SK-N-SH treated with all-trans-retinoic acid at 6 μM for 48 hours (cell line): Measurements from ENCODE around the gene GLYR1.

Source experiments
- ATAC-seq: fragments of 200-7000 bp; cut with Tn5 transposase; 3 replicates; pipeline ENCODE4 v1.9.1; 2020; ENCODE audit warnings: mild to moderate bottlenecking, moderate library complexity
- ARNTL ChIP-seq: fragments of 450-650 bp; formaldehyde crosslinking; IDR thresholded peaks from 2 replicates; pipeline ENCODE4 v1.5.0; 2020; ENCODE audit warnings: low read depth, mild to moderate bottlenecking, moderate library complexity, borderline replicate concordance
- BACH2 ChIP-seq: fragments of 250-450 bp; sonication (Bioruptor Pico); IDR thresholded peaks from 2 replicates; pipeline ENCODE4 v1.9.0; 2021; ENCODE audit warnings: mild to moderate bottlenecking, borderline replicate concordance
- CSDC2 ChIP-seq: fragments of 250-450 bp; sonication (Bioruptor Pico); IDR thresholded peaks from 2 replicates; pipeline ENCODE4 v1.5.0; 2020; ENCODE audit warnings: mild to moderate bottlenecking, moderate library complexity
- ESRRG ChIP-seq: fragments of 250-450 bp; sonication (Bioruptor Pico); IDR thresholded peaks from 2 replicates; pipeline ENCODE4 v1.6.1; 2021; ENCODE audit warnings: mild to moderate bottlenecking
- GLIS3 ChIP-seq: fragments of 250-450 bp; sonication (Bioruptor Pico); IDR thresholded peaks from 2 replicates; pipeline ENCODE4 v1.5.0; 2020; ENCODE audit warnings: mild to moderate bottlenecking, moderate library complexity
- ISL1 ChIP-seq: fragments of 250-450 bp; sonication (Bioruptor Pico); IDR thresholded peaks from 2 replicates; pipeline ENCODE4 v2.1.2; 2022; ENCODE audit warnings: mild to moderate bottlenecking, moderate library complexity
- PPARA ChIP-seq: fragments of 250-450 bp; sonication (Bioruptor Pico); IDR thresholded peaks from 2 replicates; pipeline ENCODE4 v1.5.0; 2020; ENCODE audit warnings: mild to moderate bottlenecking, borderline replicate concordance
- RARB ChIP-seq: fragments of 250-450 bp; sonication (Bioruptor Pico); IDR thresholded peaks from 2 replicates; pipeline ENCODE4 v1.8.0; 2021; ENCODE audit warnings: mild to moderate bottlenecking, moderate library complexity
- TCF4 ChIP-seq: fragments of 250-450 bp; sonication (Bioruptor Pico); IDR thresholded peaks from 2 replicates; pipeline ENCODE4 v1.8.0; 2021; ENCODE audit warnings: mild to moderate bottlenecking, moderate library complexity, borderline replicate concordance
- TOX ChIP-seq: fragments of 250-450 bp; sonication (Bioruptor Pico); IDR thresholded peaks from 2 replicates; pipeline ENCODE4 v1.8.0; 2021; ENCODE audit warnings: mild to moderate bottlenecking, moderate library complexity, borderline replicate concordance
- ZC3H10 ChIP-seq: fragments of 250-450 bp; sonication (Bioruptor Pico); IDR thresholded peaks from 2 replicates; pipeline ENCODE4 v1.5.1; 2021; ENCODE audit warnings: mild to moderate bottlenecking, moderate library complexity
- ZFP3 ChIP-seq: fragments of 250-450 bp; sonication (Bioruptor Pico); IDR thresholded peaks from 2 replicates; pipeline ENCODE4 v1.5.0; 2020; ENCODE audit warnings: mild to moderate bottlenecking, moderate library complexity
- ZFP30 ChIP-seq: fragments of 450-650 bp; formaldehyde crosslinking; IDR thresholded peaks from 2 replicates; pipeline ENCODE4 v1.5.0; 2022; ENCODE audit warnings: mild to moderate bottlenecking, moderate library complexity
- ZNF565 ChIP-seq: fragments of 450-650 bp; formaldehyde crosslinking; conservative IDR thresholded peaks from 2 replicates; pipeline ENCODE4 v1.5.0; 2020; ENCODE audit warnings: low read depth, mild to moderate bottlenecking, moderate library complexity
- ZNF70 ChIP-seq: fragments of 450-650 bp; formaldehyde crosslinking; IDR thresholded peaks from 2 replicates; pipeline ENCODE4 v1.5.0; 2020; ENCODE audit warnings: mild to moderate bottlenecking, moderate library complexity
- TF ChIP-seq, protein P1 (sequence below): fragments of 250-450 bp; sonication (Bioruptor Pico); IDR thresholded peaks from 2 replicates; pipeline ENCODE4 v1.5.1; 2021; ENCODE audit warnings: mild to moderate bottlenecking, moderate library complexity
- TF ChIP-seq, protein P2 (sequence below): fragments of 250-450 bp; sonication (Bioruptor Pico); IDR thresholded peaks from 2 replicates; pipeline ENCODE4 v1.8.0; 2020; ENCODE audit warnings: mild to moderate bottlenecking, moderate library complexity, borderline replicate concordance
- TF ChIP-seq, protein P3 (sequence below): fragments of 250-450 bp; sonication (Bioruptor Pico); IDR thresholded peaks from 2 replicates; pipeline ENCODE4 v1.8.0; 2021; ENCODE audit warnings: low read depth, mild to moderate bottlenecking, moderate library complexity, borderline replicate concordance
- TF ChIP-seq, protein P4 (sequence below): fragments of 250-450 bp; sonication (Bioruptor Pico); IDR thresholded peaks from 2 replicates; pipeline ENCODE4 v1.5.0; 2020; ENCODE audit warnings: mild to moderate bottlenecking, moderate library complexity

The GLYR1 gene

DNA sequence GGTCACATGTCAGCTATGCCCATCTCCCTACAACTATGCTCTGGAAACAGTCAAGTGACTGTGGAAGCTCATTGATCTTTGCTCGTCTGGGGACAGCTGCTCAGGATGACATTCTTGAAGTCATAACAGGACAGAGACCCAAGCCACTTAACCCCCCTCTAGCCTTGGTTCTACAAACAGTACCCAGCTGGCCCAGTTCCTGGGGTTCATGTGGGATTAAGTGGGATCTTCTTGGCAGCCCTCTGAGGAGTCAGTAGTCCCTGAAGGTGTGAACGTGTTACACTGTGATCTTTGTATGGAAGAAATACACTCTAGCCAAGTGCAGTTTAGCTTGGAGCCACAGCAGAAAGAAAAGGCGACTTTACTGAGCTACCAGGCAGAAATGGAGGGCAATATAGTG, 26.0 kb upstream of the GLYR1 start (continued):
- TF ChIP-seq, protein P1, sequence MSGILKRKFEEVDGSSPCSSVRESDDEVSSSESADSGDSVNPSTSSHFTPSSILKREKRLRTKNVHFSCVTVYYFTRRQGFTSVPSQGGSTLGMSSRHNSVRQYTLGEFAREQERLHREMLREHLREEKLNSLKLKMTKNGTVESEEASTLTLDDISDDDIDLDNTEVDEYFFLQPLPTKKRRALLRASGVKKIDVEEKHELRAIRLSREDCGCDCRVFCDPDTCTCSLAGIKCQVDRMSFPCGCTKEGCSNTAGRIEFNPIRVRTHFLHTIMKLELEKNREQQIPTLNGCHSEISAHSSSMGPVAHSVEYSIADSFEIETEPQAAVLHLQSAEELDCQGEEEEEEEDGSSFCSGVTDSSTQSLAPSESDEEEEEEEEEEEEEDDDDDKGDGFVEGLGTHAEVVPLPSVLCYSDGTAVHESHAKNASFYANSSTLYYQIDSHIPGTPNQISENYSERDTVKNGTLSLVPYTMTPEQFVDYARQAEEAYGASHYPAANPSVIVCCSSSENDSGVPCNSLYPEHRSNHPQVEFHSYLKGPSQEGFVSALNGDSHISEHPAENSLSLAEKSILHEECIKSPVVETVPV: no peak
- TF ChIP-seq PPARA (CRISPR knock-in tag) (no peak), ZFP30 (no peak), GLIS3 (CRISPR knock-in tag) (no peak)

GRCh38 chr16:4871071-4871470, 24.0 kb upstream of the GLYR1 start:
- no peak for TF ChIP-seq ARNTL
- TF ChIP-seq GLIS3 (CRISPR knock-in tag): no peak
- TF ChIP-seq, protein P2, sequence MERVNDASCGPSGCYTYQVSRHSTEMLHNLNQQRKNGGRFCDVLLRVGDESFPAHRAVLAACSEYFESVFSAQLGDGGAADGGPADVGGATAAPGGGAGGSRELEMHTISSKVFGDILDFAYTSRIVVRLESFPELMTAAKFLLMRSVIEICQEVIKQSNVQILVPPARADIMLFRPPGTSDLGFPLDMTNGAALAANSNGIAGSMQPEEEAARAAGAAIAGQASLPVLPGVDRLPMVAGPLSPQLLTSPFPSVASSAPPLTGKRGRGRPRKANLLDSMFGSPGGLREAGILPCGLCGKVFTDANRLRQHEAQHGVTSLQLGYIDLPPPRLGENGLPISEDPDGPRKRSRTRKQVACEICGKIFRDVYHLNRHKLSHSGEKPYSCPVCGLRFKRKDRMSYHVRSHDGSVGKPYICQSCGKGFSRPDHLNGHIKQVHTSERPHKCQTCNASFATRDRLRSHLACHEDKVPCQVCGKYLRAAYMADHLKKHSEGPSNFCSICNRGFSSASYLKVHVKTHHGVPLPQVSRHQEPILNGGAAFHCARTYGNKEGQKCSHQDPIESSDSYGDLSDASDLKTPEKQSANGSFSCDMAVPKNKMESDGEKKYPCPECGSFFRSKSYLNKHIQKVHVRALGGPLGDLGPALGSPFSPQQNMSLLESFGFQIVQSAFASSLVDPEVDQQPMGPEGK: no peak
- TF ChIP-seq ZFP30: no peak
- TF ChIP-seq PPARA (CRISPR knock-in tag): no peak
- no peak for TF ChIP-seq RARB (CRISPR knock-in tag)
- no peak for TF ChIP-seq BACH2 (CRISPR knock-in tag)
- TF ChIP-seq CSDC2 (CRISPR knock-in tag): no peak
- no peak for TF ChIP-seq TOX (CRISPR knock-in tag)
- TF ChIP-seq, all 23 proteins: peak for 0
- ATAC-seq: no peak

GRCh38 chr16:4870138-4870671, 23.1 kb upstream of the GLYR1 start:
- TF ChIP-seq ESRRG (CRISPR knock-in tag) (no peak), TOX (CRISPR knock-in tag) (no peak), TCF4 (no peak), ISL1 (CRISPR knock-in tag) (no peak), ZFP3 (CRISPR knock-in tag) (no peak), ZC3H10 (CRISPR knock-in tag) (no peak), ARNTL (no peak), GLIS3 (CRISPR knock-in tag) (no peak), ZNF565 (CRISPR knock-in tag) (no peak), PPARA (CRISPR knock-in tag) (no peak), RARB (CRISPR knock-in tag) (no peak), ZNF70 (no peak)
- TF ChIP-seq, protein P2: no peak
- TF ChIP-seq, protein P3, sequence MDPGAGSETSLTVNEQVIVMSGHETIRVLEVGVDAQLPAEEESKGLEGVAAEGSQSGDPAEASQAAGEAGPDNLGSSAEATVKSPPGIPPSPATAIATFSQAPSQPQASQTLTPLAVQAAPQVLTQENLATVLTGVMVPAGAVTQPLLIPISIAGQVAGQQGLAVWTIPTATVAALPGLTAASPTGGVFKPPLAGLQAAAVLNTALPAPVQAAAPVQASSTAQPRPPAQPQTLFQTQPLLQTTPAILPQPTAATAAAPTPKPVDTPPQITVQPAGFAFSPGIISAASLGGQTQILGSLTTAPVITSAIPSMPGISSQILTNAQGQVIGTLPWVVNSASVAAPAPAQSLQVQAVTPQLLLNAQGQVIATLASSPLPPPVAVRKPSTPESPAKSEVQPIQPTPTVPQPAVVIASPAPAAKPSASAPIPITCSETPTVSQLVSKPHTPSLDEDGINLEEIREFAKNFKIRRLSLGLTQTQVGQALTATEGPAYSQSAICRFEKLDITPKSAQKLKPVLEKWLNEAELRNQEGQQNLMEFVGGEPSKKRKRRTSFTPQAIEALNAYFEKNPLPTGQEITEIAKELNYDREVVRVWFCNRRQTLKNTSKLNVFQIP (CRISPR knock-in tag): no peak
- TF ChIP-seq, protein P4, sequence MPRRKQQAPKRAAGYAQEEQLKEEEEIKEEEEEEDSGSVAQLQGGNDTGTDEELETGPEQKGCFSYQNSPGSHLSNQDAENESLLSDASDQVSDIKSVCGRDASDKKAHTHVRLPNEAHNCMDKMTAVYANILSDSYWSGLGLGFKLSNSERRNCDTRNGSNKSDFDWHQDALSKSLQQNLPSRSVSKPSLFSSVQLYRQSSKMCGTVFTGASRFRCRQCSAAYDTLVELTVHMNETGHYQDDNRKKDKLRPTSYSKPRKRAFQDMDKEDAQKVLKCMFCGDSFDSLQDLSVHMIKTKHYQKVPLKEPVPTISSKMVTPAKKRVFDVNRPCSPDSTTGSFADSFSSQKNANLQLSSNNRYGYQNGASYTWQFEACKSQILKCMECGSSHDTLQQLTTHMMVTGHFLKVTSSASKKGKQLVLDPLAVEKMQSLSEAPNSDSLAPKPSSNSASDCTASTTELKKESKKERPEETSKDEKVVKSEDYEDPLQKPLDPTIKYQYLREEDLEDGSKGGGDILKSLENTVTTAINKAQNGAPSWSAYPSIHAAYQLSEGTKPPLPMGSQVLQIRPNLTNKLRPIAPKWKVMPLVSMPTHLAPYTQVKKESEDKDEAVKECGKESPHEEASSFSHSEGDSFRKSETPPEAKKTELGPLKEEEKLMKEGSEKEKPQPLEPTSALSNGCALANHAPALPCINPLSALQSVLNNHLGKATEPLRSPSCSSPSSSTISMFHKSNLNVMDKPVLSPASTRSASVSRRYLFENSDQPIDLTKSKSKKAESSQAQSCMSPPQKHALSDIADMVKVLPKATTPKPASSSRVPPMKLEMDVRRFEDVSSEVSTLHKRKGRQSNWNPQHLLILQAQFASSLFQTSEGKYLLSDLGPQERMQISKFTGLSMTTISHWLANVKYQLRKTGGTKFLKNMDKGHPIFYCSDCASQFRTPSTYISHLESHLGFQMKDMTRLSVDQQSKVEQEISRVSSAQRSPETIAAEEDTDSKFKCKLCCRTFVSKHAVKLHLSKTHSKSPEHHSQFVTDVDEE (CRISPR knock-in tag): no peak
- no peak for ATAC-seq
